Right lobe of liver (tissue), 4 donors: ENCODE data around the gene HOXD10.

Experiments used
- CTCF ChIP-seq, 4 donors: fragments of 200-600 bp in 3 of 4; fragments of 450-650 bp in 1 of 4; IDR thresholded peaks; one replicate each; pipeline versions ENCODE4 v1.5.1 to v1.8.0; 2016 to 2022; ENCODE audit warnings: antibody characterized with exemption in 4 of 4, mild to moderate bottlenecking in 2 of 4
- POLR2A ChIP-seq: fragments of 450-650 bp; IDR thresholded peaks from one replicate; pipeline ENCODE4 v1.6.1; 2017; ENCODE audit warnings: antibody characterized with exemption, mild to moderate bottlenecking
- donor health status: DM: no; HTN: no; CAD: no.
- donor health status: DM: no; HTN: no; CAD: no.
- donor health status: DM: no; HTN: yes; CAD: no.

- no peak for TF ChIP-seq CTCF (IDR thresholded peaks at IDR 0.05)
- no peak for TF ChIP-seq POLR2A
Observed at GRCh38 chr2:176082525-176082823, 34.1 kb upstream of the HOXD10 start.
